Middle frontal gyrus (tissue), 1 donor: ENCODE data around the gene KRT78.
"Not testable (repeated sequence)": the region's sequence is repeated elsewhere in the genome, so short reads cannot be mapped to it uniquely, and the experiment has no call there.

Experiments used
- DNase-seq: peaks from one replicate; pipeline ENCODE4 v3.0.0-alpha.2; 2015; ENCODE audit warnings: low spot score; ENCODE audit errors: extremely low spot score

The KRT78 gene

GRCh38 chr12:52848661-52849255 lies at the start of gene KRT78:
TSS of gene KRT78 (minus strand) at chr12:52848994. CDS start at chr12:52848930, 64 bp downstream.
- DNase-seq: no peak

GRCh38 chr12:52896190-52897100 lies 47.7 kb upstream of the KRT78 start:
- no peak for DNase-seq

- DNase-seq: no peak
Observed at GRCh38 chr12:52895726-52896189, 47.0 kb upstream of the KRT78 start.

- DNase-seq: no peak
Observed at GRCh38 chr12:52892974-52893373, 44.2 kb upstream of the KRT78 start.

GRCh38 chr12:52892207-52892852 lies 43.5 kb upstream of the KRT78 start:
- DNase-seq: no peak

GRCh38 chr12:52891044-52891443 lies 42.2 kb upstream of the KRT78 start:
- DNase-seq: no peak

GRCh38 chr12:52890417-52890816 lies 41.6 kb upstream of the KRT78 start:
- DNase-seq: no peak

- no peak for DNase-seq
Observed at GRCh38 chr12:52884526-52885293, 35.9 kb upstream of the KRT78 start.

- DNase-seq: not testable (repeated sequence)
Observed at GRCh38 chr12:52880499-52880898, 31.7 kb upstream of the KRT78 start.

- peak; percentile 50 for DNase-seq
Observed at GRCh38 chr12:52879394-52880351, 30.9 kb upstream of the KRT78 start.

GRCh38 chr12:52878507-52879393 lies 30.0 kb upstream of the KRT78 start:
- no peak for DNase-seq

GRCh38 chr12:52877242-52877641 lies 28.4 kb upstream of the KRT78 start:
- DNase-seq: no peak

- no peak for DNase-seq
Observed at GRCh38 chr12:52876372-52876771, 27.6 kb upstream of the KRT78 start.

- no peak for DNase-seq
Observed at GRCh38 chr12:52874573-52875435, 26.0 kb upstream of the KRT78 start.

- DNase-seq: no peak
Observed at GRCh38 chr12:52873832-52874572, 25.2 kb upstream of the KRT78 start.

GRCh38 chr12:52873513-52873831 lies 24.7 kb upstream of the KRT78 start:
- DNase-seq: no peak

GRCh38 chr12:52872644-52873389 lies 24.0 kb upstream of the KRT78 start:
- DNase-seq: no peak
